SK-N-SH (cell line): Measurements from ENCODE around the gene DTNA. TPM values are rescaled to one million over a fixed set of nuclear protein-coding genes. Genes with fewer than 3 reads are reported as not detected.

ENCODE experiments used
- CTCF ChIA-PET: fragments of 300-600, 350-600 bp; formaldehyde crosslinking; extraction: SDS; loops from one replicate; lab custom pipeline; 2021; lab: Yijun Ruan, JAX
- POLR2A ChIA-PET: fragments of 350-600 bp; sonication (Branson Sonifier 250); formaldehyde crosslinking; extraction: SDS; loops from one replicate; lab custom pipeline; 2020; ENCODE audit warnings: antibody characterized with exemption, inconsistent platforms; lab: Yijun Ruan, JAX
- DNase-seq: peaks from one replicate; pipeline ENCODE4 v3.0.0; 2012
- H2AFZ ChIP-seq: fragments of 200-600 bp; sonication (generic); 2 replicates; pipeline ENCODE4 v1.8.1; 2016; ENCODE audit warnings: antibody characterized with exemption, mild to moderate bottlenecking, low read depth
- H3F3A ChIP-seq: fragments of 200-600 bp; sonication (generic); replicated peaks from 2 replicates; pipeline ENCODE3; 2016; ENCODE audit warnings: antibody characterized with exemption, mild to moderate bottlenecking; ENCODE audit not compliant: insufficient read depth
- H3K27ac ChIP-seq, 2 experiments: fragments of 200-500 bp in 1 of 2; fragments of 200-600 bp in 1 of 2; sonication (Bioruptor generic) in 1 of 2; sonication (generic), shearing (Covaris generic) in 1 of 2; 2 replicates each; pipeline versions ENCODE4 v1.5.1 to v1.6.1; 2014 to 2016; ENCODE audit warnings: low read depth in 2 of 2, inconsistent platforms in 1 of 2, low read length in 1 of 2, mild to moderate bottlenecking in 1 of 2, mixed read lengths in 1 of 2
- H3K27me3 ChIP-seq: fragments of 200-600 bp; sonication (generic), shearing (Covaris generic); 2 replicates; pipeline ENCODE4 v1.6.1; 2016; ENCODE audit warnings: mixed run types; ENCODE audit not compliant: insufficient read depth
- H3K36me3 ChIP-seq, 2 experiments: fragments of 200-500 bp in 1 of 2; fragments of 200-600 bp in 1 of 2; sonication (Bioruptor generic) in 1 of 2; sonication (generic) in 1 of 2; replicated peaks in 1 of 2; 2 replicates each; pipeline versions ENCODE3 to v1.5.1; 2014 to 2016; ENCODE audit warnings: low read length in 1 of 2, mild to moderate bottlenecking in 1 of 2; ENCODE audit not compliant: insufficient read depth in 2 of 2, control insufficient read depth in 1 of 2
- H3K4me1 ChIP-seq, 2 experiments: fragments of 200-500 bp in 1 of 2; fragments of 200-600 bp in 1 of 2; sonication (Bioruptor generic) in 1 of 2; sonication (generic), shearing (Covaris generic) in 1 of 2; 2 replicates each; pipeline versions ENCODE4 v1.5.1 to v1.6.1; 2014 to 2016; ENCODE audit warnings: low read depth in 1 of 2, low read length in 1 of 2, mixed run types in 1 of 2; ENCODE audit not compliant: insufficient read depth in 2 of 2, control insufficient read depth in 1 of 2
- H3K4me2 ChIP-seq: fragments of 200-600 bp; sonication (generic), shearing (Covaris generic); 2 replicates; pipeline ENCODE4 v1.6.1; 2017; ENCODE audit warnings: mixed run types
- H3K4me3 ChIP-seq, 2 experiments: fragments of 200-500 bp in 1 of 2; fragments of 200-600 bp in 1 of 2; sonication (Bioruptor generic) in 1 of 2; sonication (generic), shearing (Covaris generic) in 1 of 2; 2 replicates each; pipeline versions ENCODE4 v1.5.1 to v1.8.1; 2014 to 2016; ENCODE audit warnings: low read depth in 2 of 2, inconsistent platforms in 1 of 2, low read length in 1 of 2, mild to moderate bottlenecking in 1 of 2, mixed read lengths in 1 of 2, moderate library complexity in 1 of 2
- H3K79me2 ChIP-seq: fragments of 200-600 bp; sonication (generic); 2 replicates; pipeline ENCODE4 v1.8.1; 2017; ENCODE audit warnings: mild to moderate bottlenecking; ENCODE audit not compliant: insufficient read depth
- H3K9ac ChIP-seq: fragments of 200-600 bp; sonication (generic); 2 replicates; pipeline ENCODE4 v1.6.1; 2017; ENCODE audit warnings: mixed run types
- H3K9me2 ChIP-seq: fragments of 200-600 bp; sonication (generic); 2 replicates; pipeline ENCODE4 v1.6.1; 2017; ENCODE audit warnings: mixed run types
- H3K9me3 ChIP-seq: fragments of 200-600 bp; sonication (generic); 2 replicates; pipeline ENCODE4 v1.6.1; 2017; ENCODE audit warnings: mixed run types, mild to moderate bottlenecking, moderate library complexity
- H4K20me1 ChIP-seq: fragments of 200-600 bp; sonication (generic); 2 replicates; pipeline ENCODE4 v1.6.1; 2017; ENCODE audit warnings: mild to moderate bottlenecking, mixed run types; ENCODE audit not compliant: insufficient read depth
- CTCF ChIP-seq: fragments of 200-600 bp; sonication (generic); IDR thresholded peaks from 2 replicates; pipeline ENCODE4 v1.6.1; 2017; ENCODE audit warnings: antibody characterized with exemption, mild to moderate bottlenecking, moderate library complexity
- EP300 ChIP-seq, 2 experiments: IDR thresholded peaks; 2 replicates each; pipeline versions ENCODE4 v1.4.0 to v1.6.1; 2012; ENCODE audit warnings: borderline replicate concordance in 1 of 2, low read depth in 1 of 2, low read length in 1 of 2
- FOSL2 ChIP-seq: IDR thresholded peaks from 2 replicates; pipeline ENCODE4 v1.4.0; 2012; ENCODE audit warnings: low read depth, mild to moderate bottlenecking, moderate library complexity, borderline replicate concordance
- FOXJ3 ChIP-seq: sonication (generic); formaldehyde crosslinking; IDR thresholded peaks from 2 replicates; pipeline ENCODE4 v1.5.1; 2020; ENCODE audit warnings: mild to moderate bottlenecking, missing genetic modification reagents
- GABPA ChIP-seq: IDR thresholded peaks from 2 replicates; pipeline ENCODE4 v1.4.0; 2012; ENCODE audit warnings: low read depth, mild to moderate bottlenecking
- IRF3 ChIP-seq: fragments of 150-350 bp; IDR thresholded peaks from 2 replicates; pipeline ENCODE4 v1.6.1; 2016; ENCODE audit warnings: mild to moderate bottlenecking, low read depth, low read length
- JUND ChIP-seq: IDR thresholded peaks from 2 replicates; pipeline ENCODE4 v1.4.0; 2012
- MEF2A ChIP-seq: IDR thresholded peaks from 2 replicates; pipeline ENCODE4 v1.4.0; 2012; ENCODE audit warnings: low read depth, borderline replicate concordance
- NFIC ChIP-seq: IDR thresholded peaks from 2 replicates; pipeline ENCODE4 v1.4.0; 2012; ENCODE audit warnings: borderline replicate concordance
- POLR2AphosphoS5 ChIP-seq: IDR thresholded peaks from 2 replicates; pipeline ENCODE4 v1.6.1; 2012; ENCODE audit warnings: low read depth, low read length
- REST ChIP-seq: IDR thresholded peaks from 2 replicates; pipeline ENCODE4 v1.6.1; 2012; ENCODE audit warnings: mild to moderate bottlenecking, low read depth, low read length, moderate library complexity
- RFX5 ChIP-seq: IDR thresholded peaks from 2 replicates; pipeline ENCODE4 v1.6.1; 2012; ENCODE audit warnings: mild to moderate bottlenecking, improper control_type of control experiment, low read length
- SMC3 ChIP-seq: IDR thresholded peaks from 2 replicates; pipeline ENCODE4 v1.6.1; 2012; ENCODE audit warnings: low read depth, low read length, improper control_type of control experiment
- TEAD4 ChIP-seq: IDR thresholded peaks from 2 replicates; pipeline ENCODE4 v1.4.0; 2012; ENCODE audit warnings: mild to moderate bottlenecking, borderline replicate concordance; ENCODE audit not compliant: insufficient read depth
- USF1 ChIP-seq: IDR thresholded peaks from 2 replicates; pipeline ENCODE4 v1.4.0; 2012; ENCODE audit warnings: low read depth, borderline replicate concordance
- YY1 ChIP-seq: IDR thresholded peaks from 2 replicates; pipeline ENCODE4 v1.4.0; 2012; ENCODE audit warnings: low read depth, mild to moderate bottlenecking
- WGBS: methylation state at CpG from one replicate; pipeline ENCODE4 v1.1.6; 2017; ENCODE audit warnings: low lambda C conversion rate; 5-methylcytosine and 5-hydroxymethylcytosine counted together
- polyA plus RNA-seq, 3 experiments: library from polyadenylated mRNA; depleted of rRNA; stranded (reverse); fragments of >200 nt; gene quantifications; 2 replicates each; pipeline ENCODE4 v1.2.3, GENCODE V29; 2012
- TF ChIP-seq, protein P1 (sequence below): IDR thresholded peaks from 2 replicates; pipeline ENCODE4 v1.4.0; 2012; ENCODE audit warnings: low read depth, borderline replicate concordance

The DTNA gene
- polyA plus RNA-seq, 1 of the 3 experiments (the other 2 are of a cell fraction) = 7.9 TPM

DNA sequence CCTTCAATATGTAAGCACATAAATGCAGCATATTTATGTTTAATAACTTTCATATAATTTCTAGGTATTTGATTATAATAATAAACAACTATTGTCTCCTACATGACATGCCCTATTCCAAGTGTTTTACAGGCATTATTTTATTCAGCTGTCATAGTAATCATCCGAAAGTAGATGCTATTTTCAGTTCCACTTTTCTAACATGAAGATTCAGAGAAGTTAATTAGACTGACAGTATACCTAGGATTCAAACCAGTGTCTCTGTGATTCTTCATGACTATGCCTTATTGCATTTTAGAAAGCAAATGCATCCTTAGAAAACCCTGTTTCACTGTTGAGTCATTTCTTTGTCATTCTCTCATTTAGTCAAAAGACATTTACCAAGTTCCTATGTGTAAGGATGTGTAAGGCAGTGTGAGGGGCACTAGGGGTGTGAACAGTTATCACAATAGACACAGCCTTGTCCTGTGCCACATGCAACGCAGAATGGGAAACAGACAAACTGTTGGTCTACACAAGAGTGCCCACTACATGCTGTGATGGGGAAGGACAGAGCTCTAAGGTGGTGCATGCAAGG is 79.8 kb downstream of the DTNA start:
- POLR2A ChIA-PET = no interaction called here
- Histone ChIP-seq H4K20me1 (no peaks in the 10 kb centered on the region), H3K36me3 (no peaks in the 10 kb centered on the region), H3K27ac (no peak overlapping the region), H3K9me3 (no peaks in the 10 kb centered on the region), H3K4me1 (no peaks in the 10 kb centered on the region; a peak in 2 of 4 replicates), H3K4me2 (no peak overlapping the region), H3K79me2 (no peaks in the 10 kb centered on the region), H3F3A (no peaks in the 10 kb centered on the region), H3K27me3 (no peaks in the 10 kb centered on the region), H3K4me3 (no peak overlapping the region), H3K9ac (no peak overlapping the region), H2AFZ (no peak overlapping the region), H3K9me2 (no peaks in the 10 kb centered on the region)
- TF ChIP-seq SMC3 (no peak), FOXJ3 (no peak), FOSL2 (no peak), YY1 (no peak), MEF2A (no peak), TEAD4 (no peak)
- WGBS = 76% methylated on average over 2 of the region's 2 CpGs
- DNase-seq = no peak
- CTCF ChIA-PET = interaction anchor here (0.6 to 6.4 kb wide), 5 partner anchors 17 to 437 kb away, joined by 3 to 67 read pairs (median 3); no protein-coding TSS in a partner anchor

DNA sequence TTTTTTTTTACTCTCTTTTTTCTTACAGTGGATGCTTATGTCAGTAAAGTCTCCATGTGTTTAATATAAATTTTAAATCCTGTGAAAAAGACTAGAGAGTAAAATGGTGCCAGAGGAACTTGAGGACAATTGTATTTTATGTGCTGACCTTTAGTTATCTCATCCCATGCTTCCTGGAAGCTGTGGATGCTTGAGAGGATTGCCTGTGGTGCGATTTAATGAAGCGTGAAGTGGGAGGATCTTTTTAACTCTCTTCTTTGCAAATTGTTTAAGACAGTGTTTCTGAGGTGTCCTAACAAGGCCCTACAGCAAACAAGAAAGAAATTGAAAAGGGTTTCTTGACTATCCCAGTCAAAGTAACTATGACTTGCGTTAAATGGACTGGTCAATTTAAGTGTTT is 84.2 kb downstream of the DTNA start:
- H3K36me3 ChIP-seq = no peaks in the 10 kb centered on the region
- POLR2A ChIA-PET = no interaction called here
- peaks cover 0 to 2% of the 10 kb centered on the region in 2 experiments; a peak in 2 of 4 replicates for H3K4me1 ChIP-seq
- H2AFZ ChIP-seq = no peak overlapping the region
- H3K79me2 ChIP-seq = no peaks in the 10 kb centered on the region
- H3K4me3 ChIP-seq = no peak overlapping the region
- no peaks in the 10 kb centered on the region for H3K27me3 ChIP-seq
- H4K20me1 ChIP-seq = no peaks in the 10 kb centered on the region
- no peaks in the 10 kb centered on the region for H3K9me2 ChIP-seq
- H3K9ac ChIP-seq = no peak overlapping the region
- no peak for DNase-seq
- no peaks in the 10 kb centered on the region for H3F3A ChIP-seq
- WGBS = 88% methylated on average over 3 of the region's 3 CpGs
- no peak overlapping the region for H3K4me2 ChIP-seq
- no peak overlapping the region for H3K27ac ChIP-seq
- H3K9me3 ChIP-seq = no peaks in the 10 kb centered on the region
- CTCF ChIA-PET = no interaction called here
- TF ChIP-seq CTCF = no peak
- no peak for TF ChIP-seq RFX5
- no peak for TF ChIP-seq IRF3
- no peak for TF ChIP-seq FOSL2
- no peak for TF ChIP-seq GABPA
- TF ChIP-seq EP300 (IDR thresholded peaks at IDR 0.05; ENCODE audit: borderline replicate concordance in 1 of 2, low read depth in 1 of 2, low read length in 1 of 2) = no peak
- TF ChIP-seq MEF2A = no peak
- no peak for TF ChIP-seq REST
- no peak for TF ChIP-seq USF1
- no peak for TF ChIP-seq NFIC
- no peak for TF ChIP-seq JUND
- no peak for TF ChIP-seq POLR2AphosphoS5
- TF ChIP-seq FOXJ3 = no peak
- TF ChIP-seq, protein P1, sequence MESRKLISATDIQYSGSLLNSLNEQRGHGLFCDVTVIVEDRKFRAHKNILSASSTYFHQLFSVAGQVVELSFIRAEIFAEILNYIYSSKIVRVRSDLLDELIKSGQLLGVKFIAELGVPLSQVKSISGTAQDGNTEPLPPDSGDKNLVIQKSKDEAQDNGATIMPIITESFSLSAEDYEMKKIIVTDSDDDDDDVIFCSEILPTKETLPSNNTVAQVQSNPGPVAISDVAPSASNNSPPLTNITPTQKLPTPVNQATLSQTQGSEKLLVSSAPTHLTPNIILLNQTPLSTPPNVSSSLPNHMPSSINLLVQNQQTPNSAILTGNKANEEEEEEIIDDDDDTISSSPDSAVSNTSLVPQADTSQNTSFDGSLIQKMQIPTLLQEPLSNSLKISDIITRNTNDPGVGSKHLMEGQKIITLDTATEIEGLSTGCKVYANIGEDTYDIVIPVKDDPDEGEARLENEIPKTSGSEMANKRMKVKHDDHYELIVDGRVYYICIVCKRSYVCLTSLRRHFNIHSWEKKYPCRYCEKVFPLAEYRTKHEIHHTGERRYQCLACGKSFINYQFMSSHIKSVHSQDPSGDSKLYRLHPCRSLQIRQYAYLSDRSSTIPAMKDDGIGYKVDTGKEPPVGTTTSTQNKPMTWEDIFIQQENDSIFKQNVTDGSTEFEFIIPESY = no peak
